Calu3 (cell line): Measurements from ENCODE around the gene CCDC142. TPM values are rescaled to one million over a fixed set of nuclear protein-coding genes. Genes with fewer than 3 reads are reported as not detected.
"Not testable (repeated sequence)": the region's sequence is repeated elsewhere in the genome, so short reads cannot be mapped to it uniquely, and the experiment has no call there.

Experiments used
- BruUV-seq: library from RNA; stranded (reverse); fragments of 400-500 nt; replicated peaks from 2 replicates; lab custom pipeline; 2021; lab: Mats Ljungman, UMichigan
- CTCF ChIA-PET: fragments of 300-600 bp; sonication (Branson Sonifier 250); formaldehyde crosslinking; loops from one replicate; lab custom pipeline; 2022; ENCODE audit warnings: antibody characterized with exemption; lab: Charles Lee
- DNase-seq: peaks from one replicate; pipeline ENCODE4 v3.0.0; 2022
- H3K27ac Mint-ChIP-seq: one replicate; pipeline ENCODE4 v1.8.0; 2022; ENCODE audit warnings: mixed read lengths; ENCODE audit not compliant: unreplicated experiment
- H3K27me3 Mint-ChIP-seq: one replicate; pipeline ENCODE4 v1.8.0; 2022; ENCODE audit warnings: mixed read lengths; ENCODE audit not compliant: unreplicated experiment
- H3K36me3 Mint-ChIP-seq: one replicate; pipeline ENCODE4 v1.8.0; 2022; ENCODE audit warnings: mild to moderate bottlenecking, moderate library complexity, mixed read lengths; ENCODE audit not compliant: insufficient read depth, unreplicated experiment
- H3K4me1 Mint-ChIP-seq: one replicate; pipeline ENCODE4 v1.8.0; 2022; ENCODE audit warnings: mild to moderate bottlenecking, low read depth, mixed read lengths; ENCODE audit not compliant: unreplicated experiment
- H3K4me3 Mint-ChIP-seq: one replicate; pipeline ENCODE4 v1.8.0; 2022; ENCODE audit warnings: mild to moderate bottlenecking, low read depth, moderate library complexity, mixed read lengths; ENCODE audit not compliant: unreplicated experiment
- H3K9me3 Mint-ChIP-seq: one replicate; pipeline ENCODE4 v1.8.0; 2022; ENCODE audit warnings: low read depth, mixed read lengths; ENCODE audit not compliant: unreplicated experiment
- intact Hi-C: fragments of 100-400 bp; cut with micrococcal nuclease; formaldehyde crosslinking; loops from one replicate; pipeline ENCODE4 v1.10.0; 2022; ENCODE audit not compliant: unreplicated experiment
- total RNA-seq: library from RNA; stranded (reverse); gene quantifications from 2 replicates; pipeline ENCODE4 v1.2.3, GENCODE V29; 2022
- TF ChIP-seq, protein P1 (sequence below): fragments of 200-600 bp; IDR thresholded peaks from one replicate; pipeline ENCODE4 v1.8.0; 2022; ENCODE audit warnings: antibody characterized with exemption; ENCODE audit not compliant: unreplicated experiment

CCDC142 gene
- total RNA-seq, 1 experiment from 2014 or later: 30.4 TPM

DNA sequence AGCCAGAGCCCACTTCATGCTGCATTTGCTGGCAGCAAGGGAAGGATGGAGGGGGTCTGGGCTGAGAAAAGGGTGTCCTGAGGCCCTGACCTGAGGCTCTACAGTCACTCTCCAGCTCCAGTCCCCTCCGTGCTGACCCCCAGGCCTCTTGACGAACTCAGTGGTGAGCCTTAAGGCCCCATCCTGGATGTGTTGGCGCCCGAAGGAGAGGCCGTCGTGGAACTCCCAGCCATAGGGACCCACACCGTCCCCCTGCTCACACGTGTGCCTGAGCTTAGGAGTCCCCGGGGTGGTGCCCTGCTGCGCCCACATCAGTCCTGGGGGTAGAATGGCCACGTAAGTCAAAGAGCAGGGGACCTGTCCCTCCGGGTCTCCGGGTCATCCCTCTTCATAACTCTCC is 18.4 kb downstream of the CCDC142 start:
- BruUV-seq: no TSS peak
- no peaks in the 10 kb centered on the region for H3K9me3 Mint-ChIP-seq
- peak overlapping the region; percentile 93 for H3K27ac Mint-ChIP-seq
- no peak for DNase-seq
- H3K27me3 Mint-ChIP-seq: no peaks in the 10 kb centered on the region
- peaks cover 11% of the 10 kb centered on the region for H3K4me1 Mint-ChIP-seq
- intact Hi-C loops: no loop called here
- CTCF ChIA-PET: no interaction called here
- peak overlapping the region; percentile 94 for H3K4me3 Mint-ChIP-seq
- TF ChIP-seq, protein P1, sequence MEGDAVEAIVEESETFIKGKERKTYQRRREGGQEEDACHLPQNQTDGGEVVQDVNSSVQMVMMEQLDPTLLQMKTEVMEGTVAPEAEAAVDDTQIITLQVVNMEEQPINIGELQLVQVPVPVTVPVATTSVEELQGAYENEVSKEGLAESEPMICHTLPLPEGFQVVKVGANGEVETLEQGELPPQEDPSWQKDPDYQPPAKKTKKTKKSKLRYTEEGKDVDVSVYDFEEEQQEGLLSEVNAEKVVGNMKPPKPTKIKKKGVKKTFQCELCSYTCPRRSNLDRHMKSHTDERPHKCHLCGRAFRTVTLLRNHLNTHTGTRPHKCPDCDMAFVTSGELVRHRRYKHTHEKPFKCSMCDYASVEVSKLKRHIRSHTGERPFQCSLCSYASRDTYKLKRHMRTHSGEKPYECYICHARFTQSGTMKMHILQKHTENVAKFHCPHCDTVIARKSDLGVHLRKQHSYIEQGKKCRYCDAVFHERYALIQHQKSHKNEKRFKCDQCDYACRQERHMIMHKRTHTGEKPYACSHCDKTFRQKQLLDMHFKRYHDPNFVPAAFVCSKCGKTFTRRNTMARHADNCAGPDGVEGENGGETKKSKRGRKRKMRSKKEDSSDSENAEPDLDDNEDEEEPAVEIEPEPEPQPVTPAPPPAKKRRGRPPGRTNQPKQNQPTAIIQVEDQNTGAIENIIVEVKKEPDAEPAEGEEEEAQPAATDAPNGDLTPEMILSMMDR: no peak
- H3K36me3 Mint-ChIP-seq: peaks cover 65% of the 10 kb centered on the region

DNA sequence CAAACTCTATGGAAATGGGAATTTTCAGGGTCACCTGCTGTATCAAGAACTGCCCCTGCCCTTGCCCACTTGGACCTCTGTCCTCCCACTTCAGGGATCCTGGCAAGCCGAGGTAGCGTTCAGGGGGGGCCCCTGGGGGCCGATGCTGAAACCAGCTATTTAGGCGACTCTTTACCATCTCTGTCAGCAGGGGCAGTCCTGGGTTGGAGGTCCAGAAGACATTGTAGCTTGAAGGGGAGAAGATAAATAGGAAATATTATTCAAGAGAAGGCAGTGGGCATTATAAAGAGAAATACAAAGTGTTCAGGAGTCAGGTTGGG is 20.1 kb downstream of the CCDC142 start:
- CTCF ChIA-PET: no interaction called here
- DNase-seq: no peak
- Mint-ChIP-seq H3K9me3 (no peaks in the 10 kb centered on the region), H3K27ac (no peak overlapping the region), H3K36me3 (peaks cover 82% of the 10 kb centered on the region), H3K4me3 (no peak overlapping the region), H3K4me1 (peaks cover 14% of the 10 kb centered on the region), H3K27me3 (no peaks in the 10 kb centered on the region)
- no TSS peak for BruUV-seq
- TF ChIP-seq, protein P1: no peak
- intact Hi-C loops: no loop called here

DNA sequence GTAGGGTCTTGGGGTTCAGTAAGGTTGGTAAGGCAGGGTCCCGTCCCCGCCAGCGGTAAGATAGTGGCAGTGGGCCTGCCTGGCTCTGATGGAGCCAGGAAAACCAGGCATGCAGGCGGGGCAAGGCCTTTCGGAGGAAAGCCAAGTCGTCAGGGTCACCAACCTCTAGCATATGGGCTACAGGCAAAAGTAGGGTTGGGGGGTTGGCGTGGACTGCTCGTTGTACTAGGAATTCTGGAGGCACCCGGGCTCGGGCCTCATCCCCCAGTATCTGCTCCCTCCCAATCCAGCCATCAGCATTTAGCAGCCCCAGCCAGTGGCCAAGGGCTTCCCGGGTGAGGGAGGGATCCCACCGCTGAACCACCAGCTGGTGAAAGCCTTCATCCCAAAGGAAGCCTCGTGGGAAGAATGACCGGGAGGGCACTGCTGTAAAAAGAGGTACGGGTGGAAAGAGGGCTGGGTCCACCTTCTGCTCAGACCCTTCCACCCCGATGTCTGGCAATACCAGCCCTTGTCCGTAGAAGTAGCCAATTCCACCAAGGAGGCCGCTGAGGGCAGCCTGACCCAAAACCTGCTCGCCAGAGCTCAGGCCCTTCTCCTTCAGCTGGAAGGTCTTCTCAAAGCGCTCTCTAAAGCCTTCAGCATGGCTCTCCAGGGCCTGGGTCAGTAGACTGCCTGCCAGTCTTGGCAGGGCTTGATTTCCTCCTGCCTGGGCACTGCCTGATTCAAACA is 20.6 kb downstream of the CCDC142 start:
- Mint-ChIP-seq H3K36me3 (peaks cover 87% of the 10 kb centered on the region), H3K4me1 (peaks cover 18% of the 10 kb centered on the region), H3K27ac (no peak overlapping the region), H3K27me3 (no peaks in the 10 kb centered on the region), H3K4me3 (no peak overlapping the region), H3K9me3 (no peaks in the 10 kb centered on the region)
- CTCF ChIA-PET: no interaction called here
- intact Hi-C loops: no loop called here
- TF ChIP-seq, protein P1: no peak
- no peak for DNase-seq
- BruUV-seq: no TSS peak

DNA sequence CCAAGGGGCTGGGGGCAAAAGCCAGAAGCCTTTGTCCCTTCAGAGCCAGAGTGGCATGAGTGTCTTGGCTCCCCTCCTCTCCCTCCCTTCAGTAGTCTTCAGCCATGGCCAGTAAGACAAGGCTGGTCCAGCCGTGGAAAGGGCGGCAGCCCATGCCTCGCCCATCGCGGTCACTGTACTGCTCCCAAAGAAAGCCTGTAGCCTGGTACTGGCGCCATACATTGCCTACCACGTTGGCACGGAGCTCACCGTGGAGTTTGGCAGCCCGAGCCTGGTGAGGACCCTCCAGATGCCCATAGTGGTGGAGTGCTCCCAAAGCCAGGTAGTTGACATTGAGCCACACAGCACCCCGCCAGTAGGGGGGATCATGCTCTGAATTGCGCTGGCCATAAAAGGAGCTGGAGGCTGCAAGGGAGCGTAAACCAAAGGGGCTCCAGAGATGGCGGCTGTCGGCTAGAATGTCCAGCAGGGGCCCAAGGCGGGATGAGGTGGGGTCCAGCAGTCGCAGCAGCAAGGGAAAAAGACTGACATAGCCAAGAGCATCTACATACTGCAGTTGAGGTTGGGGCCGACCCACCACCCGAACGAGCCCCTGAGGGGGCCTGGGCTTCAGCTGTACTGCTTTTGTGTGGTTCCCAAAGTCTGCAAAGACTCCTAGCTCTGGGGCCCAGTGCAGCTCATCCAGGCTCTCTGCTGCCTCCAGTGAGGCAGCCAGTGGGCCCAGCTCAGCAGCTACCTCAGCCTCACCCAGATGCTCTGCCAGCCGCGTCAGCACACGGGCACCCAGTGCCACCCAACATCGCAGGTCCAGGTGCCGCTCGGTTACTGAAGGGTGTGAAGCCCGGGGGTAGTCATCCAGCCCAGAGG is 21.4 kb downstream of the CCDC142 start:
- CTCF ChIA-PET: no interaction called here
- BruUV-seq: no TSS peak
- Mint-ChIP-seq H3K4me3 (no peak overlapping the region), H3K36me3 (peaks cover 92% of the 10 kb centered on the region), H3K27me3 (no peaks in the 10 kb centered on the region), H3K4me1 (peaks cover 26% of the 10 kb centered on the region), H3K27ac (no peak overlapping the region), H3K9me3 (no peaks in the 10 kb centered on the region)
- peak; percentile 40 for DNase-seq
- TF ChIP-seq, protein P1: peak; percentile 36
- intact Hi-C loops: no loop called here

DNA sequence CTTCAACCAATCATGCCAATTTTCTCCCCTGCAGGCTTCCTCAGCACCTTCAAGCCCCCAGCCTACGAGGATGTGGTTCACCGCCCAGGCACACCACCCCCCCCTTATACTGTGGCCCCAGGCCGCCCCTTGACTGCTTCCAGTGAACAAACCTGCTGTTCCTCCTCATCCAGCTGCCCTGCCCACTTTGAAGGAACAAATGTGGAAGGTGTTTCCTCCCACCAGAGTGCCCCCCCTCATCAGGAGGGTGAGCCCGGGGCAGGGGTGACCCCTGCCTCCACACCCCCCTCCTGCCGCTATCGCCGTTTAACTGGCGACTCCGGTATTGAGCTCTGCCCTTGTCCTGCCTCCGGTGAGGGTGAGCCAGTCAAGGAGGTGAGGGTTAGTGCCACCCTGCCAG is 22.6 kb downstream of the CCDC142 start:
- intact Hi-C loops, CTCF ChIA-PET, BruUV-seq, DNase-seq, H3K27me3 Mint-ChIP-seq, H3K9me3 Mint-ChIP-seq: not testable (repeated sequence)
- Mint-ChIP-seq H3K4me3 (peak overlapping the region; percentile 83), H3K36me3 (peaks cover 95% of the 10 kb centered on the region), H3K4me1 (peaks cover 38% of the 10 kb centered on the region), H3K27ac (peak overlapping the region; percentile 94)

DNA sequence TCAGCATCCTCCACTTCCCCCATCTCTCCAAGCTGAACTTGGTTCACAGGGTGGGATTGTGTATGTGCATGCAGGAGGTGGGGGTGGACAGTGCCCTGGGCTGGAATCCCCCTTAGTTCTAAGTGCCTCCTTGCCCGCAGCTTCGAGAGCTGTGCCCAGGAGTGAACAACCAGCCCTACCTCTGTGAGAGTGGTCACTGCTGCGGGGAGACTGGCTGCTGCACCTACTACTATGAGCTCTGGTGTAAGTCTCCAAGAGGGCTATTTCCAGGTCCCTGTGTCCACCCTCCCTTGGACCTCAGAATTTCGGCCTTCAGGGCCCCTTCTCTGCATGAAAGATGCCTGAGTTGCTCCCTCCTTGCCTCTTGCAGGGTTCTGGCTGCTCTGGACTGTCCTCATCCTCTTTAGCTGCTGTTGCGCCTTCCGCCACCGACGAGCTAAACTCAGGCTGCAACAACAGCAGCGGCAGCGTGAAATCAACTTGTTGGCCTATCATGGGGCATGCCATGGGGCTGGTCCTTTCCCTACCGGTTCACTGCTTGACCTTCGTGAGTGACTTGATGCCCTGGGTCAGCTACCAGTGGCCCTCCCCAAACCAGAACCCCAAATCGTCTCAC is 23.2 kb downstream of the CCDC142 start:
- Mint-ChIP-seq H3K27ac (peak overlapping the region; percentile 94), H3K4me1 (peaks cover 42% of the 10 kb centered on the region), H3K36me3 (peaks cover 95% of the 10 kb centered on the region), H3K4me3 (peak overlapping the region; percentile 83)
- H3K9me3 Mint-ChIP-seq, H3K27me3 Mint-ChIP-seq, BruUV-seq, intact Hi-C loops, DNase-seq, CTCF ChIA-PET: not testable (repeated sequence)
